Calu3 (cell line): ENCODE measurements around the gene DGKI. TPM values are rescaled to one million over a fixed set of nuclear protein-coding genes. Genes with fewer than 3 reads are reported as not detected.

ENCODE experiments used
- BruUV-seq: library from RNA; stranded (reverse); fragments of 400-500 nt; replicated peaks from 2 replicates; lab custom pipeline; 2021; lab: Mats Ljungman, UMichigan
- CTCF ChIA-PET: fragments of 300-600 bp; sonication (Branson Sonifier 250); formaldehyde crosslinking; loops from one replicate; lab custom pipeline; 2022; ENCODE audit warnings: antibody characterized with exemption; lab: Charles Lee
- DNase-seq: peaks from one replicate; pipeline ENCODE4 v3.0.0; 2022
- H3K27ac Mint-ChIP-seq: one replicate; pipeline ENCODE4 v1.8.0; 2022; ENCODE audit warnings: mixed read lengths; ENCODE audit not compliant: unreplicated experiment
- H3K27me3 Mint-ChIP-seq: one replicate; pipeline ENCODE4 v1.8.0; 2022; ENCODE audit warnings: mixed read lengths; ENCODE audit not compliant: unreplicated experiment
- H3K36me3 Mint-ChIP-seq: one replicate; pipeline ENCODE4 v1.8.0; 2022; ENCODE audit warnings: mild to moderate bottlenecking, moderate library complexity, mixed read lengths; ENCODE audit not compliant: insufficient read depth, unreplicated experiment
- H3K4me1 Mint-ChIP-seq: one replicate; pipeline ENCODE4 v1.8.0; 2022; ENCODE audit warnings: mild to moderate bottlenecking, low read depth, mixed read lengths; ENCODE audit not compliant: unreplicated experiment
- H3K4me3 Mint-ChIP-seq: one replicate; pipeline ENCODE4 v1.8.0; 2022; ENCODE audit warnings: mild to moderate bottlenecking, low read depth, moderate library complexity, mixed read lengths; ENCODE audit not compliant: unreplicated experiment
- H3K9me3 Mint-ChIP-seq: one replicate; pipeline ENCODE4 v1.8.0; 2022; ENCODE audit warnings: low read depth, mixed read lengths; ENCODE audit not compliant: unreplicated experiment
- intact Hi-C: fragments of 100-400 bp; cut with micrococcal nuclease; formaldehyde crosslinking; loops from one replicate; pipeline ENCODE4 v1.10.0; 2022; ENCODE audit not compliant: unreplicated experiment
- total RNA-seq: library from RNA; stranded (reverse); gene quantifications from 2 replicates; pipeline ENCODE4 v1.2.3, GENCODE V29; 2022
- TF ChIP-seq, protein P1 (sequence below): fragments of 200-600 bp; IDR thresholded peaks from one replicate; pipeline ENCODE4 v1.8.0; 2022; ENCODE audit warnings: antibody characterized with exemption; ENCODE audit not compliant: unreplicated experiment

DGKI gene
- total RNA-seq, 1 experiment from 2014 or later: not detected

DNA sequence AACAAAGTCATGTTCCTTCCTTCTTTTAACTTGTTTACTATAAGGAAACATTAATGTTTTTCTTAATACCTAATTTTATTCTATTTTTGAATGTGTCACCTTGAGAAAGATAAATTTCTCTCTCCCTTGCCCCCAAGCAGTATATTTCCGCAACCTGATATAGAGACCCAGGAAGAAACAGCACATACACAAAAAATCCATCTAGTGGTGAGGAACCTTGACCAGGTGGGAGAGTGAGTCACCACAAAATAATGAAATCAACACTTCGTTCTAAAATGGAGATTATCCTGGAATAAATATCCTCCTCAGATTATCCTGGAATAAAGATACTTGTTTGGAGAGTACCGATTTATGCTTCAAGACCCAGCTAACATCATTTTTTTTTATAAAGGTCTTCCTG, 270.3 kb downstream of the DGKI start:
- peaks cover 11% of the 10 kb centered on the region for H3K36me3 Mint-ChIP-seq
- peaks cover 6% of the 10 kb centered on the region for H3K9me3 Mint-ChIP-seq
- BruUV-seq: no TSS peak
- peaks cover 47% of the 10 kb centered on the region for H3K4me1 Mint-ChIP-seq
- H3K4me3 Mint-ChIP-seq: no peak overlapping the region
- H3K27ac Mint-ChIP-seq: peak overlapping the region; percentile 87
- CTCF ChIA-PET: no interaction called here
- TF ChIP-seq, protein P1, sequence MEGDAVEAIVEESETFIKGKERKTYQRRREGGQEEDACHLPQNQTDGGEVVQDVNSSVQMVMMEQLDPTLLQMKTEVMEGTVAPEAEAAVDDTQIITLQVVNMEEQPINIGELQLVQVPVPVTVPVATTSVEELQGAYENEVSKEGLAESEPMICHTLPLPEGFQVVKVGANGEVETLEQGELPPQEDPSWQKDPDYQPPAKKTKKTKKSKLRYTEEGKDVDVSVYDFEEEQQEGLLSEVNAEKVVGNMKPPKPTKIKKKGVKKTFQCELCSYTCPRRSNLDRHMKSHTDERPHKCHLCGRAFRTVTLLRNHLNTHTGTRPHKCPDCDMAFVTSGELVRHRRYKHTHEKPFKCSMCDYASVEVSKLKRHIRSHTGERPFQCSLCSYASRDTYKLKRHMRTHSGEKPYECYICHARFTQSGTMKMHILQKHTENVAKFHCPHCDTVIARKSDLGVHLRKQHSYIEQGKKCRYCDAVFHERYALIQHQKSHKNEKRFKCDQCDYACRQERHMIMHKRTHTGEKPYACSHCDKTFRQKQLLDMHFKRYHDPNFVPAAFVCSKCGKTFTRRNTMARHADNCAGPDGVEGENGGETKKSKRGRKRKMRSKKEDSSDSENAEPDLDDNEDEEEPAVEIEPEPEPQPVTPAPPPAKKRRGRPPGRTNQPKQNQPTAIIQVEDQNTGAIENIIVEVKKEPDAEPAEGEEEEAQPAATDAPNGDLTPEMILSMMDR: no peak
- H3K27me3 Mint-ChIP-seq: no peaks in the 10 kb centered on the region
- peak; percentile 16 for DNase-seq
- intact Hi-C loops: no loop called here

DNA sequence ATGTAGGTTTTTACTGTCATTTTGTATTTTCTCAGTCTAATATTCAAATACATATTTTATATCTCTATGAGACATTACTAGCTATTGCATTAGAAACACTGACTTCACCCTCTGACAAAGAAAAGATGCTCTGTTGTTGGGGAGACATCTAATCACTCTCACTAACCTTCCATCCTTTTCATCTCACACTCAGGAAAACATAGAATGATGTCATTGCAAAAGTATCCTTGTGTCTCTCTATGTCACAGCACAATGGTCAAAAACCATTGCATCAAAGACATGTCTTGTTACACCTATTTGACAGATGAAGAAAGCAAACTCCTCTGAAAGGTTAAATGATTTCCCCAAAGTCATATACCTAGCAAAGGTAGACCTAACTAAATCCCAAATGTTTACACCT, 272.0 kb downstream of the DGKI start:
- no peak for DNase-seq
- no TSS peak for BruUV-seq
- Mint-ChIP-seq H3K27me3 (no peaks in the 10 kb centered on the region), H3K4me1 (peaks cover 31% of the 10 kb centered on the region), H3K4me3 (no peak overlapping the region), H3K27ac (peak overlapping the region; percentile 69), H3K36me3 (peaks cover 9% of the 10 kb centered on the region), H3K9me3 (peaks cover 7% of the 10 kb centered on the region)
- TF ChIP-seq, protein P1: no peak
- CTCF ChIA-PET: interaction anchor here (0.6 kb wide), 1 partner anchor 144 kb away, joined by 4 read pairs; no protein-coding TSS in a partner anchor
- intact Hi-C loops: no loop called here

DNA sequence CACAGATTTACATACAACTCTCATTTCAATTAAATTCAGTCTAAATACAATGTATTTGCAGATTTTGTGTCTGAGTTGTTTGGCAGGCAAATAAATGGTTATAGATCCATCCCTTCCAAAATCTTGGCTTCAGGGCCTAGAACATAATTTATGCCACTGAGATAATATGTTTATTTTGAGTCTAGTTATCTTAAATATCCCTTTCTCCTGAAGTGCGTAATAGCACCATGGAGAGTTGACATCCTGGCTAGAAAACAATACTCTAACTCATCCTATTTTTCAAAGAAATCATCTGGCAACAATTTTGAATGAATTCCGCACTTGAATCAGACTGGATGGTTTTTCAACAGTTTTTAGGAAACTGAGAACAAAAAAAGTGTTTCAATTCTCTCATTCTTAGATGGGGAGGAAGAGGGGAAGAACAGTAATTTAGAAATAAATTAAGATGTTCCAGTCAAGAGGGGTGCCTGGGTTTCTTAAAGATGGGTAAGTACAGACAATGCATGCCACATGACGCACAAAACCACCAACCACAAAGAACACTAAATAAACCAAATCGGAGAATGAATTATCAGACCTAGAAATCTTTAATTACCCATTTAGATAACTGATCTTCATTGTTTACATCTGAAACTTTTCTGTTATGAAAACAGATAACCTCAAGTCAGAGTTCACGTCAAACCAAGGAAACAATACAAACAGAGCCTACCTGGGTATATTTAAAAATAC, 274.6 kb downstream of the DGKI start:
- peaks cover 10% of the 10 kb centered on the region for H3K4me1 Mint-ChIP-seq
- peaks cover 3% of the 10 kb centered on the region for H3K9me3 Mint-ChIP-seq
- no peaks in the 10 kb centered on the region for H3K27me3 Mint-ChIP-seq
- TF ChIP-seq, protein P1: no peak
- CTCF ChIA-PET: no interaction called here
- no peak for DNase-seq
- no peaks in the 10 kb centered on the region for H3K36me3 Mint-ChIP-seq
- H3K27ac Mint-ChIP-seq: no peak overlapping the region
- BruUV-seq: no TSS peak
- intact Hi-C loops: no loop called here
- no peak overlapping the region for H3K4me3 Mint-ChIP-seq

DNA sequence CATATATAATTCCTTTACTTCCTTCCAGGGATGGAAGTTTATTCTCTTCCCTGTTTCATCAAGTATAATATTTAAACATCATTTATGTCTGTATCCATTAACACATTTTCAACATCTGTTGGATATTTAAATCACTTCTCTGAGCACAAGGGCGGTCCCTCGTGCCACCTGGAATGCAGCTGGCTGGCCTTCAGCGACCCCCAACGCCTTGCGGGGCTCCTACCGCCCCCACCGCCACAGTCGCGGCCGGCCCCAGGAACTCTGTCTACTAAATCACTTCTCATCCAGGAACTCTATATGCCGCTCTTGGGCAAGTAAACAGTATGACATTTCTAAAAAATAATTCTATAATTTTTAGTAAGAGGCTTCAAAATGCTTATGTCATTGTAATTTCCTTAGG, 282.1 kb downstream of the DGKI start:
- CTCF ChIA-PET: no interaction called here
- H3K27ac Mint-ChIP-seq: no peak overlapping the region
- H3K27me3 Mint-ChIP-seq: no peaks in the 10 kb centered on the region
- H3K36me3 Mint-ChIP-seq: no peaks in the 10 kb centered on the region
- intact Hi-C loops: no loop called here
- no peaks in the 10 kb centered on the region for H3K4me1 Mint-ChIP-seq
- H3K4me3 Mint-ChIP-seq: no peak overlapping the region
- TF ChIP-seq, protein P1: no peak
- DNase-seq: no peak
- peaks cover 13% of the 10 kb centered on the region for H3K9me3 Mint-ChIP-seq
- no TSS peak for BruUV-seq
